ENCODE measurements around the gene MAPK8IP3. TPM values are rescaled to one million over a fixed set of nuclear protein-coding genes. Genes with fewer than 3 reads are reported as not detected.

MAPK8IP3 gene
- total and polyA plus RNA-seq, 9 of the 15 experiments (the other 6 are each of a cell fraction or from before 2014, with no cell fraction given): 0.17 to 58.7 (median 16.7) TPM

GRCh38 chr16:1662543-1662942 lies 43.5 kb upstream of the MAPK8IP3 start:
- H3K9ac ChIP-seq (ENCODE audit: insufficient read depth in 1 of 2, low read depth in 2 of 2, low read length in 2 of 2): peak overlapping the region in 1 of 2 experiments; percentile 2; a peak in 1 of 4 replicates
- no peaks in the 10 kb centered on the region for H3K79me2 ChIP-seq (ENCODE audit: control insufficient read depth, insufficient read depth, low read length)
- H3K4me1 ChIP-seq (replicated peaks in 1 of 2; ENCODE audit: control insufficient read depth in 2 of 2, insufficient read depth in 2 of 2, low read length in 2 of 2): peaks cover 0 to 9% of the 10 kb centered on the region in 2 experiments; a peak in 3 of 5 replicates
- H3K9me3 ChIP-seq (replicated peaks; ENCODE audit: control insufficient read depth, insufficient read depth, low read depth, low read length): no peaks in the 10 kb centered on the region
- 89% methylated on average over 10 of the region's 20 CpGs for WGBS (ENCODE audit: insufficient coverage, low coverage, missing lambda C conversion rate)
- H3K27ac ChIP-seq (ENCODE audit: extremely low read depth, low read depth, low read length): no peak overlapping the region
- no peak overlapping the region for H2AFZ ChIP-seq (ENCODE audit: low read depth, low read length)
- in situ Hi-C loops (cut with MboI) (no loop called here), intact Hi-C loops (cut with micrococcal nuclease) (no loop called here)
- H3K27me3 ChIP-seq (ENCODE audit: control insufficient read depth in 2 of 2, insufficient read depth in 2 of 2, low read length in 2 of 2): no peaks in the 10 kb centered on the region
- ATAC-seq: no peak
- DNase-seq (ENCODE audit: extremely low read depth in 1 of 4, low spot score in 3 of 4): no peak
- no peak for FAIRE-seq
- H4K20me1 ChIP-seq (replicated peaks; ENCODE audit: control insufficient read depth, insufficient read depth, low read length): 0 out of 2 replicates have a peak, but pooled peaks cover under 1% of the 10 kb centered on the region
- CTCF ChIA-PET (ENCODE audit: low intra/inter-chr PET ratio): no interaction called here
- POLR2A ChIA-PET: interaction anchor here (0.6 kb wide), 1 partner anchor 115 kb away, joined by 3 read pairs; no protein-coding TSS in a partner anchor
- H3K4me2 ChIP-seq (ENCODE audit: insufficient read depth, low read length): no peak overlapping the region
- no peak overlapping the region for H3K4me3 ChIP-seq
- peaks cover 91% of the 10 kb centered on the region; the same call in 2 of the 3 replicates for H3K36me3 ChIP-seq (ENCODE audit: control insufficient read depth, insufficient read depth, low read length)
- no peak for TF ChIP-seq KLF10 (CRISPR knock-in tag; IDR thresholded peaks at IDR 0.05)
- BruUV-seq (replicated peaks): no TSS peak
- H3K9me1 ChIP-seq (ENCODE audit: control insufficient read depth, insufficient read depth, low read length): no peaks in the 10 kb centered on the region

- in situ Hi-C loops (cut with MboI): no loop called here
Observed at GRCh38 chr16:1665829-1666228, 40.2 kb upstream of the MAPK8IP3 start.

More at GRCh38 chr16:1665829-1666228, 40.2 kb upstream of the MAPK8IP3 start:
- Histone ChIP-seq H3K4me1 (replicated peaks in 1 of 2; ENCODE audit: control insufficient read depth in 2 of 2, insufficient read depth in 2 of 2, low read length in 2 of 2) (no peaks in the 10 kb centered on the region), H3K36me3 (ENCODE audit: control insufficient read depth, insufficient read depth, low read length) (peaks cover 88% of the 10 kb centered on the region), H4K20me1 (replicated peaks; ENCODE audit: control insufficient read depth, insufficient read depth, low read length) (no peaks in the 10 kb centered on the region), H2AFZ (ENCODE audit: low read depth, low read length) (no peak overlapping the region), H3K27me3 (ENCODE audit: control insufficient read depth in 2 of 2, insufficient read depth in 2 of 2, low read length in 2 of 2) (no peaks in the 10 kb centered on the region), H3K4me2 (ENCODE audit: insufficient read depth, low read length) (no peak overlapping the region), H3K9me3 (replicated peaks; ENCODE audit: control insufficient read depth, insufficient read depth, low read depth, low read length) (no peaks in the 10 kb centered on the region), H3K79me2 (ENCODE audit: control insufficient read depth, insufficient read depth, low read length) (no peaks in the 10 kb centered on the region), H3K9ac (ENCODE audit: insufficient read depth in 1 of 2, low read depth in 2 of 2, low read length in 2 of 2) (no peak overlapping the region), H3K4me3 (no peak overlapping the region), H3K27ac (ENCODE audit: extremely low read depth, low read depth, low read length) (no peak overlapping the region), H3K9me1 (ENCODE audit: control insufficient read depth, insufficient read depth, low read length) (no peaks in the 10 kb centered on the region)
- 90% methylated on average over 14 of the region's 15 CpGs for WGBS (ENCODE audit: insufficient coverage, low coverage, missing lambda C conversion rate)
- FAIRE-seq (no peak), ATAC-seq (no peak), DNase-seq (ENCODE audit: extremely low read depth in 1 of 4, low spot score in 3 of 4) (no peak)
- ChIA-PET POLR2A (interaction anchor here (1.0 to 3.6 kb wide), 3 partner anchors 8 to 12 kb away, joined by 4 to 18 read pairs (median 5); partner anchors contain the start of gene JPT2), CTCF (ENCODE audit: low intra/inter-chr PET ratio) (no interaction called here)
- intact Hi-C loops (cut with micrococcal nuclease): no loop called here
- BruUV-seq (replicated peaks): no TSS peak
- TF ChIP-seq LEF1 (IDR thresholded peaks at IDR 0.05) (no peak), NR2F6 (CRISPR knock-in tag; IDR thresholded peaks at IDR 0.05) (no peak), TSC22D4 (tag; IDR thresholded peaks at IDR 0.05) (no peak), SREBF2 (CRISPR knock-in tag; IDR thresholded peaks at IDR 0.05) (no peak), ZNF699 (CRISPR knock-in tag; IDR thresholded peaks at IDR 0.05; ENCODE audit: insufficient replicate concordance) (no peak), ZNF785 (CRISPR knock-in tag; IDR thresholded peaks at IDR 0.05) (no peak), HES1 (IDR thresholded peaks at IDR 0.05; ENCODE audit: low read depth) (no peak), ZNF408 (CRISPR knock-in tag; IDR thresholded peaks at IDR 0.05; ENCODE audit: low read depth) (no peak)
- TF ChIP-seq, protein P1, sequence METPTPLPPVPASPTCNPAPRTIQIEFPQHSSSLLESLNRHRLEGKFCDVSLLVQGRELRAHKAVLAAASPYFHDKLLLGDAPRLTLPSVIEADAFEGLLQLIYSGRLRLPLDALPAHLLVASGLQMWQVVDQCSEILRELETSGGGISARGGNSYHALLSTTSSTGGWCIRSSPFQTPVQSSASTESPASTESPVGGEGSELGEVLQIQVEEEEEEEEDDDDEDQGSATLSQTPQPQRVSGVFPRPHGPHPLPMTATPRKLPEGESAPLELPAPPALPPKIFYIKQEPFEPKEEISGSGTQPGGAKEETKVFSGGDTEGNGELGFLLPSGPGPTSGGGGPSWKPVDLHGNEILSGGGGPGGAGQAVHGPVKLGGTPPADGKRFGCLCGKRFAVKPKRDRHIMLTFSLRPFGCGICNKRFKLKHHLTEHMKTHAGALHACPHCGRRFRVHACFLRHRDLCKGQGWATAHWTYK (CRISPR knock-in tag; IDR thresholded peaks at IDR 0.05): no peak
